GM12864 (cell line): ENCODE data around the gene TRPC4.

Experiments used
- DNase-seq: peaks from one replicate; pipeline ENCODE4 v3.0.0-alpha.2; 2011; ENCODE audit warnings: low read depth
- H3K4me3 ChIP-seq: 2 replicates; pipeline ENCODE4 v1.5.1; 2011; ENCODE audit warnings: mild to moderate bottlenecking, low read depth, low read length, control low read depth
- CTCF ChIP-seq: IDR thresholded peaks from 2 replicates; pipeline ENCODE4 v1.5.1; 2011; ENCODE audit warnings: low read depth, mild to moderate bottlenecking, moderate library complexity, low read length, control low read depth, inconsistent platforms; ENCODE audit errors: missing control alignments

Gene TRPC4

GRCh38 chr13:37690361-37690760 is 179.2 kb downstream of the TRPC4 start:
- no peak for TF ChIP-seq CTCF
- H3K4me3 ChIP-seq = no peak overlapping the region
- no peak for DNase-seq

GRCh38 chr13:37686501-37686900 is 183.1 kb downstream of the TRPC4 start:
- no peak overlapping the region for H3K4me3 ChIP-seq
- no peak for TF ChIP-seq CTCF
- no peak for DNase-seq

GRCh38 chr13:37685206-37685605 is 184.4 kb downstream of the TRPC4 start:
- no peak for DNase-seq
- no peak for TF ChIP-seq CTCF
- no peak overlapping the region for H3K4me3 ChIP-seq

GRCh38 chr13:37682496-37682895 is 187.1 kb downstream of the TRPC4 start:
- H3K4me3 ChIP-seq = no peak overlapping the region
- no peak for DNase-seq
- no peak for TF ChIP-seq CTCF

GRCh38 chr13:37681281-37682032 is 188.1 kb downstream of the TRPC4 start:
- H3K4me3 ChIP-seq = no peak overlapping the region
- DNase-seq = no peak
- TF ChIP-seq CTCF = no peak

- no peak for DNase-seq
- no peak overlapping the region for H3K4me3 ChIP-seq
- TF ChIP-seq CTCF = no peak
These were observed 189.4 kb downstream of the TRPC4 start for GRCh38 chr13:37680137-37680536.

- H3K4me3 ChIP-seq = no peak overlapping the region
- no peak for DNase-seq
- TF ChIP-seq CTCF = no peak
These were observed 190.5 kb downstream of the TRPC4 start for GRCh38 chr13:37679043-37679442.
